GM12878 (cell line): Measurements from ENCODE around the gene DNAJB14. TPM values are rescaled to one million over a fixed set of nuclear protein-coding genes. Genes with fewer than 3 reads are reported as not detected.

ENCODE experiments used
- BRCA1 ChIP-seq: IDR thresholded peaks from 2 replicates; pipeline ENCODE4 v1.6.1; 2011; ENCODE audit warnings: low read depth, low read length, improper control_type of control experiment
- IKZF1 ChIP-seq: fragments of 450-650 bp; conservative IDR thresholded peaks from 2 replicates; pipeline ENCODE4 v1.6.1; 2017; ENCODE audit warnings: antibody characterized with exemption, mild to moderate bottlenecking
- JUNB ChIP-seq: IDR thresholded peaks from 2 replicates; pipeline ENCODE4 v1.6.1; 2016; ENCODE audit warnings: antibody characterized with exemption, mild to moderate bottlenecking
- NR2C2 ChIP-seq: IDR thresholded peaks from 2 replicates; pipeline ENCODE4 v1.6.1; 2011; ENCODE audit warnings: borderline replicate concordance, low read depth; ENCODE audit not compliant: control insufficient read depth, insufficient read length
- PAX5 ChIP-seq: IDR thresholded peaks from 2 replicates; pipeline ENCODE4 v1.6.1; 2011; ENCODE audit warnings: low read depth, low read length, borderline replicate concordance
- TAF1 ChIP-seq: IDR thresholded peaks from 2 replicates; pipeline ENCODE4 v1.6.1; 2011; ENCODE audit warnings: mild to moderate bottlenecking, low read depth, low read length, borderline replicate concordance
- WRNIP1 ChIP-seq: IDR thresholded peaks from 2 replicates; pipeline ENCODE4 v1.6.1; 2011; ENCODE audit warnings: low read depth, low read length, improper control_type of control experiment, borderline replicate concordance
- polyA plus RNA-seq, 11 experiments: library from polyadenylated mRNA; depleted of rRNA in 4 of 11; unstranded in 6 of 11; stranded (reverse) in 5 of 11; fragments of >200 nt; fragmentation: Nextera tagmentation in 4 of 11; fragmentation: Illumina TruSeq in 1 of 11; extraction: Ambion mirVana in 4 of 11; extraction: Trizol in 1 of 11; gene quantifications; 1 replicate in 1 of 11; 2 replicates in 10 of 11; pipeline versions ENCODE4 v1.2.1 to v1.2.3, GENCODE V29; 2011 to 2016; ENCODE audit warnings: inconsistent platforms in 2 of 11, missing spikeins in 2 of 11, low read depth in 1 of 11
- total RNA-seq, 4 experiments: library from RNA; depleted of rRNA in 3 of 4; stranded (reverse); fragments of >200 nt in 3 of 4; fragmentation: Illumina TruSeq in 1 of 4; extraction: Trizol in 1 of 4; gene quantifications; 2 replicates each; pipeline versions ENCODE4 v1.2.1 to v1.2.3, GENCODE V29; 2013 to 2021
- TF ChIP-seq, protein P1 (sequence below): fragments of 450-650 bp; formaldehyde crosslinking; IDR thresholded peaks from 2 replicates; pipeline ENCODE4 v1.4.0; 2020; ENCODE audit warnings: mild to moderate bottlenecking, moderate library complexity
- TF ChIP-seq, protein P2 (sequence below): fragments of 450-650 bp; IDR thresholded peaks from 2 replicates; pipeline ENCODE4 v1.6.1; 2016; ENCODE audit warnings: mild to moderate bottlenecking
- TF ChIP-seq, protein P3 (sequence below): fragments of 450-650 bp; IDR thresholded peaks from 2 replicates; pipeline ENCODE4 v1.6.1; 2017; ENCODE audit warnings: low read depth, mild to moderate bottlenecking, moderate library complexity
- TF ChIP-seq, protein P4 (sequence below): IDR thresholded peaks from 2 replicates; pipeline ENCODE4 v1.6.1; 2012; ENCODE audit warnings: improper control_type of control experiment, low read depth, low read length; ENCODE audit not compliant: insufficient replicate concordance
- TF ChIP-seq, protein P5 (sequence below): fragments of 450-650 bp; IDR thresholded peaks from 2 replicates; pipeline ENCODE4 v1.6.1; 2017; ENCODE audit warnings: borderline replicate concordance

Gene DNAJB14
- total and polyA plus RNA-seq, 10 of the 15 experiments (the other 5 are each of a cell fraction or from before 2014, with no cell fraction given): 9.5 to 49.2 (median 27.8) TPM

DNA sequence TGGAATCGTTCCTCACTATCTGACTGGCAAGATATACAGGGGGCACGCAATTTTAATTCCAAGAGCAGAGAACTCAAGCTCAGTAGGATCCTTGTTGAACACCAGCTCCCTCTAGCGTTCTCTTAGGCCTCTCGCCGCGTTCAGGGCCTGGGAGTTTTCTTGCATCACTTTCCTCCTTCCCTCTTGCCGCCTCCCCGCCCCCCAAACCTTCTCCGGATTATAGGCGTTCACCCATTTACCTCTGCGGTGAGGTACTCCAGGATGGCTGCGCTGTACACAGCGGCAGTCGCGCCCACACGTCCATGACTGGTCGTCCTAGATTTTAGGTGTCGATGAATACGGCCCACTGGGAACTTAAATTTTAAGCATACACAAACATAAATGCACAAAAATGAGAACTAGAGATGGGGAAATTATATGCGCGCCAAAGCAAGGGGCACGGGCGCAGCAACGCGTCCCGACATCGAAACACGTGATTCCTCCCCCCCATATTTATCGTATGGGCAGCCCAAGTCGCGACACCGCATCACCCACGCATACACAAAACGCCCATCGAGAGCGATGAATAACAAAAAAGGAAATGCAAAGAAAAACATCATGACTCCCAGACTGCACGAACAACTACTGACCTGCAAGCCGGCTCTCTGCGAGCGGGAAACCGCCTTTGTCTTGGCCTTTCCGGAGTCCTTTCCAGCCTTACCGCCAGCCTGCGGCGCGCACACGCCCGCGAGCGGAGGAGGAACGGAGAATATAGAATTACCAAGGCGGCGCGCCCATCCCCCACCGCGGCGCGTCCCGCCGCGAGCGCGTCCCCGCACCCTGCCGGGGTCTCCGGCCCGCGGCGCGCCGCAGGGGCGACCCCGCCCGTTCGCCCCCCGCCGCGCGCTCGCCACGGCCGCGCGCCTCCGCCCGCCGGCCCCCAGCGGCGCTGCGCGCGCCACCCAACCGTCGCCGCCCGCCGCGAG, 2.9 kb upstream of the DNAJB14 start (continued):
- TF ChIP-seq, protein P1, sequence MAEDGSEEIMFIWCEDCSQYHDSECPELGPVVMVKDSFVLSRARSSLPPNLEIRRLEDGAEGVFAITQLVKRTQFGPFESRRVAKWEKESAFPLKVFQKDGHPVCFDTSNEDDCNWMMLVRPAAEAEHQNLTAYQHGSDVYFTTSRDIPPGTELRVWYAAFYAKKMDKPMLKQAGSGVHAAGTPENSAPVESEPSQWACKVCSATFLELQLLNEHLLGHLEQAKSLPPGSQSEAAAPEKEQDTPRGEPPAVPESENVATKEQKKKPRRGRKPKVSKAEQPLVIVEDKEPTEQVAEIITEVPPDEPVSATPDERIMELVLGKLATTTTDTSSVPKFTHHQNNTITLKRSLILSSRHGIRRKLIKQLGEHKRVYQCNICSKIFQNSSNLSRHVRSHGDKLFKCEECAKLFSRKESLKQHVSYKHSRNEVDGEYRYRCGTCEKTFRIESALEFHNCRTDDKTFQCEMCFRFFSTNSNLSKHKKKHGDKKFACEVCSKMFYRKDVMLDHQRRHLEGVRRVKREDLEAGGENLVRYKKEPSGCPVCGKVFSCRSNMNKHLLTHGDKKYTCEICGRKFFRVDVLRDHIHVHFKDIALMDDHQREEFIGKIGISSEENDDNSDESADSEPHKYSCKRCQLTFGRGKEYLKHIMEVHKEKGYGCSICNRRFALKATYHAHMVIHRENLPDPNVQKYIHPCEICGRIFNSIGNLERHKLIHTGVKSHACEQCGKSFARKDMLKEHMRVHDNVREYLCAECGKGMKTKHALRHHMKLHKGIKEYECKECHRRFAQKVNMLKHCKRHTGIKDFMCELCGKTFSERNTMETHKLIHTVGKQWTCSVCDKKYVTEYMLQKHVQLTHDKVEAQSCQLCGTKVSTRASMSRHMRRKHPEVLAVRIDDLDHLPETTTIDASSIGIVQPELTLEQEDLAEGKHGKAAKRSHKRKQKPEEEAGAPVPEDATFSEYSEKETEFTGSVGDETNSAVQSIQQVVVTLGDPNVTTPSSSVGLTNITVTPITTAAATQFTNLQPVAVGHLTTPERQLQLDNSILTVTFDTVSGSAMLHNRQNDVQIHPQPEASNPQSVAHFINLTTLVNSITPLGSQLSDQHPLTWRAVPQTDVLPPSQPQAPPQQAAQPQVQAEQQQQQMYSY (CRISPR knock-in tag): 0 out of 2 replicates have a peak, but pooled peaks have one; percentile 59
- TF ChIP-seq, protein P2, sequence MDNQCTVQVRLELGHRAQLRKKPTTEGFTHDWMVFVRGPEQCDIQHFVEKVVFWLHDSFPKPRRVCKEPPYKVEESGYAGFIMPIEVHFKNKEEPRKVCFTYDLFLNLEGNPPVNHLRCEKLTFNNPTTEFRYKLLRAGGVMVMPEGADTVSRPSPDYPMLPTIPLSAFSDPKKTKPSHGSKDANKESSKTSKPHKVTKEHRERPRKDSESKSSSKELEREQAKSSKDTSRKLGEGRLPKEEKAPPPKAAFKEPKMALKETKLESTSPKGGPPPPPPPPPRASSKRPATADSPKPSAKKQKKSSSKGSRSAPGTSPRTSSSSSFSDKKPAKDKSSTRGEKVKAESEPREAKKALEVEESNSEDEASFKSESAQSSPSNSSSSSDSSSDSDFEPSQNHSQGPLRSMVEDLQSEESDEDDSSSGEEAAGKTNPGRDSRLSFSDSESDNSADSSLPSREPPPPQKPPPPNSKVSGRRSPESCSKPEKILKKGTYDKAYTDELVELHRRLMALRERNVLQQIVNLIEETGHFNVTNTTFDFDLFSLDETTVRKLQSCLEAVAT: peak; percentile 83
- TF ChIP-seq WRNIP1 (no peak), BRCA1 (no peak), IKZF1 (peak; percentile 83), NR2C2 (no peak), TAF1 (no peak), JUNB (no peak), PAX5 (no peak)
- TF ChIP-seq, protein P3, sequence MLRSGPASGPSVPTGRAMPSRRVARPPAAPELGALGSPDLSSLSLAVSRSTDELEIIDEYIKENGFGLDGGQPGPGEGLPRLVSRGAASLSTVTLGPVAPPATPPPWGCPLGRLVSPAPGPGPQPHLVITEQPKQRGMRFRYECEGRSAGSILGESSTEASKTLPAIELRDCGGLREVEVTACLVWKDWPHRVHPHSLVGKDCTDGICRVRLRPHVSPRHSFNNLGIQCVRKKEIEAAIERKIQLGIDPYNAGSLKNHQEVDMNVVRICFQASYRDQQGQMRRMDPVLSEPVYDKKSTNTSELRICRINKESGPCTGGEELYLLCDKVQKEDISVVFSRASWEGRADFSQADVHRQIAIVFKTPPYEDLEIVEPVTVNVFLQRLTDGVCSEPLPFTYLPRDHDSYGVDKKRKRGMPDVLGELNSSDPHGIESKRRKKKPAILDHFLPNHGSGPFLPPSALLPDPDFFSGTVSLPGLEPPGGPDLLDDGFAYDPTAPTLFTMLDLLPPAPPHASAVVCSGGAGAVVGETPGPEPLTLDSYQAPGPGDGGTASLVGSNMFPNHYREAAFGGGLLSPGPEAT: peak; percentile 71; the same call in 1 of the 2 replicates
- TF ChIP-seq, protein P4, sequence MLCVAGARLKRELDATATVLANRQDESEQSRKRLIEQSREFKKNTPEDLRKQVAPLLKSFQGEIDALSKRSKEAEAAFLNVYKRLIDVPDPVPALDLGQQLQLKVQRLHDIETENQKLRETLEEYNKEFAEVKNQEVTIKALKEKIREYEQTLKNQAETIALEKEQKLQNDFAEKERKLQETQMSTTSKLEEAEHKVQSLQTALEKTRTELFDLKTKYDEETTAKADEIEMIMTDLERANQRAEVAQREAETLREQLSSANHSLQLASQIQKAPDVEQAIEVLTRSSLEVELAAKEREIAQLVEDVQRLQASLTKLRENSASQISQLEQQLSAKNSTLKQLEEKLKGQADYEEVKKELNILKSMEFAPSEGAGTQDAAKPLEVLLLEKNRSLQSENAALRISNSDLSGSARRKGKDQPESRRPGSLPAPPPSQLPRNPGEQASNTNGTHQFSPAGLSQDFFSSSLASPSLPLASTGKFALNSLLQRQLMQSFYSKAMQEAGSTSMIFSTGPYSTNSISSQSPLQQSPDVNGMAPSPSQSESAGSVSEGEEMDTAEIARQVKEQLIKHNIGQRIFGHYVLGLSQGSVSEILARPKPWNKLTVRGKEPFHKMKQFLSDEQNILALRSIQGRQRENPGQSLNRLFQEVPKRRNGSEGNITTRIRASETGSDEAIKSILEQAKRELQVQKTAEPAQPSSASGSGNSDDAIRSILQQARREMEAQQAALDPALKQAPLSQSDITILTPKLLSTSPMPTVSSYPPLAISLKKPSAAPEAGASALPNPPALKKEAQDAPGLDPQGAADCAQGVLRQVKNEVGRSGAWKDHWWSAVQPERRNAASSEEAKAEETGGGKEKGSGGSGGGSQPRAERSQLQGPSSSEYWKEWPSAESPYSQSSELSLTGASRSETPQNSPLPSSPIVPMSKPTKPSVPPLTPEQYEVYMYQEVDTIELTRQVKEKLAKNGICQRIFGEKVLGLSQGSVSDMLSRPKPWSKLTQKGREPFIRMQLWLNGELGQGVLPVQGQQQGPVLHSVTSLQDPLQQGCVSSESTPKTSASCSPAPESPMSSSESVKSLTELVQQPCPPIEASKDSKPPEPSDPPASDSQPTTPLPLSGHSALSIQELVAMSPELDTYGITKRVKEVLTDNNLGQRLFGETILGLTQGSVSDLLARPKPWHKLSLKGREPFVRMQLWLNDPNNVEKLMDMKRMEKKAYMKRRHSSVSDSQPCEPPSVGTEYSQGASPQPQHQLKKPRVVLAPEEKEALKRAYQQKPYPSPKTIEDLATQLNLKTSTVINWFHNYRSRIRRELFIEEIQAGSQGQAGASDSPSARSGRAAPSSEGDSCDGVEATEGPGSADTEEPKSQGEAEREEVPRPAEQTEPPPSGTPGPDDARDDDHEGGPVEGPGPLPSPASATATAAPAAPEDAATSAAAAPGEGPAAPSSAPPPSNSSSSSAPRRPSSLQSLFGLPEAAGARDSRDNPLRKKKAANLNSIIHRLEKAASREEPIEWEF: no peak
- TF ChIP-seq, protein P5, sequence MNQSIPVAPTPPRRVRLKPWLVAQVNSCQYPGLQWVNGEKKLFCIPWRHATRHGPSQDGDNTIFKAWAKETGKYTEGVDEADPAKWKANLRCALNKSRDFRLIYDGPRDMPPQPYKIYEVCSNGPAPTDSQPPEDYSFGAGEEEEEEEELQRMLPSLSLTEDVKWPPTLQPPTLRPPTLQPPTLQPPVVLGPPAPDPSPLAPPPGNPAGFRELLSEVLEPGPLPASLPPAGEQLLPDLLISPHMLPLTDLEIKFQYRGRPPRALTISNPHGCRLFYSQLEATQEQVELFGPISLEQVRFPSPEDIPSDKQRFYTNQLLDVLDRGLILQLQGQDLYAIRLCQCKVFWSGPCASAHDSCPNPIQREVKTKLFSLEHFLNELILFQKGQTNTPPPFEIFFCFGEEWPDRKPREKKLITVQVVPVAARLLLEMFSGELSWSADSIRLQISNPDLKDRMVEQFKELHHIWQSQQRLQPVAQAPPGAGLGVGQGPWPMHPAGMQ: no peak
